GM21390 (cell line): ENCODE data around the gene PPFIBP2.

Source experiments
- ATAC-seq: cut with Tn5 transposase; IDR thresholded peaks from one replicate; pipeline ENCODE4 v1.9.1; 2021; ENCODE audit not compliant: unreplicated experiment

The PPFIBP2 gene

GRCh38 chr11:7575841-7576725 is 62.3 kb downstream of the PPFIBP2 start:
- no peak for ATAC-seq

- no peak for ATAC-seq
Measured at GRCh38 chr11:7576726-7577290, 63.0 kb downstream of the PPFIBP2 start.

GRCh38 chr11:7577291-7578190 is 63.7 kb downstream of the PPFIBP2 start:
- ATAC-seq = no peak

- no peak for ATAC-seq
Measured at GRCh38 chr11:7578276-7578955, 64.6 kb downstream of the PPFIBP2 start.

GRCh38 chr11:7579361-7579791 is 65.6 kb downstream of the PPFIBP2 start:
- ATAC-seq = peak; percentile 33

- no peak for ATAC-seq
Measured at GRCh38 chr11:7581021-7581590, 67.3 kb downstream of the PPFIBP2 start.

GRCh38 chr11:7582338-7582985 is 68.7 kb downstream of the PPFIBP2 start:
- ATAC-seq = no peak

- no peak for ATAC-seq
Measured at GRCh38 chr11:7583248-7583647, 69.4 kb downstream of the PPFIBP2 start.

- no peak for ATAC-seq
Measured at GRCh38 chr11:7584910-7585309, 71.1 kb downstream of the PPFIBP2 start.

- no peak for ATAC-seq
Measured at GRCh38 chr11:7585816-7586215, 72.0 kb downstream of the PPFIBP2 start.

- ATAC-seq = no peak
Measured at GRCh38 chr11:7586376-7586775, 72.6 kb downstream of the PPFIBP2 start.

GRCh38 chr11:7587712-7588111 is 73.9 kb downstream of the PPFIBP2 start:
- no peak for ATAC-seq

- no peak for ATAC-seq
Measured at GRCh38 chr11:7589861-7590260, 76.1 kb downstream of the PPFIBP2 start.

- ATAC-seq = no peak
Measured at GRCh38 chr11:7590529-7590928, 76.7 kb downstream of the PPFIBP2 start.

- ATAC-seq = no peak
Measured at GRCh38 chr11:7591107-7591894, 77.5 kb downstream of the PPFIBP2 start.

- ATAC-seq = peak; percentile 66
Measured at GRCh38 chr11:7591987-7592386, 78.2 kb downstream of the PPFIBP2 start.

GRCh38 chr11:7592711-7593110 is 78.9 kb downstream of the PPFIBP2 start:
- peak; percentile 18 for ATAC-seq

GRCh38 chr11:7593481-7593880 is 79.7 kb downstream of the PPFIBP2 start:
- no peak for ATAC-seq
